Hematopoietic multipotent progenitor cell treated with erythropoietin and hydrocortisone succinate and interleukin-3 and kit ligand, for 4 days (in vitro differentiated cells): Measurements from ENCODE around the gene SMG7.

Experiments
- DNase-seq: peaks from one replicate; pipeline ENCODE4 v3.0.0-alpha.2; 2015

Gene SMG7

GRCh38 chr1:183514235-183514634, 41.9 kb downstream of the SMG7 start:
- no peak for DNase-seq

GRCh38 chr1:183515002-183515689, 42.8 kb downstream of the SMG7 start:
- DNase-seq: no peak

- no peak for DNase-seq
Observed at GRCh38 chr1:183516725-183517124, 44.4 kb downstream of the SMG7 start.

- no peak for DNase-seq
Observed at GRCh38 chr1:183517401-183517800, 45.1 kb downstream of the SMG7 start.

- DNase-seq: no peak
Observed at GRCh38 chr1:183520379-183520778, 48.1 kb downstream of the SMG7 start.

- DNase-seq: no peak
Observed at GRCh38 chr1:183522104-183522503, 49.8 kb downstream of the SMG7 start.

GRCh38 chr1:183528577-183528976, 56.3 kb downstream of the SMG7 start:
- DNase-seq: no peak

- DNase-seq: no peak
Observed at GRCh38 chr1:183533617-183534174, 61.4 kb downstream of the SMG7 start.

- no peak for DNase-seq
Observed at GRCh38 chr1:183537405-183537804, 65.1 kb downstream of the SMG7 start.

- peak; percentile 87 for DNase-seq
Observed at GRCh38 chr1:183543619-183544204, 71.4 kb downstream of the SMG7 start.

GRCh38 chr1:183544598-183545297, 72.4 kb downstream of the SMG7 start:
- no peak for DNase-seq

- DNase-seq: no peak
Observed at GRCh38 chr1:183546427-183546826, 74.1 kb downstream of the SMG7 start.

- no peak for DNase-seq
Observed at GRCh38 chr1:183548116-183548515, 75.8 kb downstream of the SMG7 start.

GRCh38 chr1:183550915-183551314, 78.6 kb downstream of the SMG7 start:
- no peak for DNase-seq

GRCh38 chr1:183551924-183552323, 79.6 kb downstream of the SMG7 start:
- DNase-seq: no peak

GRCh38 chr1:183552441-183552840, 80.1 kb downstream of the SMG7 start:
- DNase-seq: no peak

GRCh38 chr1:183552891-183553290, 80.6 kb downstream of the SMG7 start:
- DNase-seq: no peak

GRCh38 chr1:183553331-183553730, 81.0 kb downstream of the SMG7 start:
- DNase-seq: no peak

GRCh38 chr1:183553764-183554163, 81.5 kb downstream of the SMG7 start:
- DNase-seq: no peak

- peak; percentile 36 for DNase-seq
Observed at GRCh38 chr1:183554577-183554976, 82.3 kb downstream of the SMG7 start.

GRCh38 chr1:183559061-183559460, 86.8 kb downstream of the SMG7 start:
- no peak for DNase-seq

- DNase-seq: no peak
Observed at GRCh38 chr1:183562701-183563100, 90.4 kb downstream of the SMG7 start.

GRCh38 chr1:183565261-183565660, 93.0 kb downstream of the SMG7 start:
- DNase-seq: no peak

- no peak for DNase-seq
Observed at GRCh38 chr1:183566026-183566425, 93.7 kb downstream of the SMG7 start.
